SKM-1 (cell line): ENCODE measurements around the gene ACTRT2.

ENCODE experiments used
- DNase-seq: peaks from one replicate; lab custom pipeline; 2025; ENCODE audit not compliant: unreplicated experiment; lab: John Stamatoyannopoulos, UW

ACTRT2 gene

DNA sequence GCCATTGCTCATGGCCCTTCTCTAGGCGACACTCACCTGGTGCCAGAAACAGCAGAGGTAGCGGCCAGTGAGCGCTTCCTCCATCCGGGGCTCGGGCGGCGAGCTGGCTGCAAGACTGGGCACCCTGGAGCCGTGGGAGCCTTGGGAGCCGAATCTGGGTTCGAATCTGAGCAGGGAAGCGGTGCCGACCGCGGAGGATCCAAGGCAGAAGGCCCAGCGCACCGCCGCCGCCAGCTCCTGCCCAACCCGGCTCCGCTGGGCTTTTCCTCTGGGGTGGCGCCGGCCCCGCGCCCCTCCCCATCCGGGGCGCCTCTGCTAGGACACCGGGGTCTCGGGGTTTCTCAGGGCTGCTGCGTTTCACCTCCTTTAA is 46.0 kb downstream of the ACTRT2 start:
- DNase-seq, result no peak

DNA sequence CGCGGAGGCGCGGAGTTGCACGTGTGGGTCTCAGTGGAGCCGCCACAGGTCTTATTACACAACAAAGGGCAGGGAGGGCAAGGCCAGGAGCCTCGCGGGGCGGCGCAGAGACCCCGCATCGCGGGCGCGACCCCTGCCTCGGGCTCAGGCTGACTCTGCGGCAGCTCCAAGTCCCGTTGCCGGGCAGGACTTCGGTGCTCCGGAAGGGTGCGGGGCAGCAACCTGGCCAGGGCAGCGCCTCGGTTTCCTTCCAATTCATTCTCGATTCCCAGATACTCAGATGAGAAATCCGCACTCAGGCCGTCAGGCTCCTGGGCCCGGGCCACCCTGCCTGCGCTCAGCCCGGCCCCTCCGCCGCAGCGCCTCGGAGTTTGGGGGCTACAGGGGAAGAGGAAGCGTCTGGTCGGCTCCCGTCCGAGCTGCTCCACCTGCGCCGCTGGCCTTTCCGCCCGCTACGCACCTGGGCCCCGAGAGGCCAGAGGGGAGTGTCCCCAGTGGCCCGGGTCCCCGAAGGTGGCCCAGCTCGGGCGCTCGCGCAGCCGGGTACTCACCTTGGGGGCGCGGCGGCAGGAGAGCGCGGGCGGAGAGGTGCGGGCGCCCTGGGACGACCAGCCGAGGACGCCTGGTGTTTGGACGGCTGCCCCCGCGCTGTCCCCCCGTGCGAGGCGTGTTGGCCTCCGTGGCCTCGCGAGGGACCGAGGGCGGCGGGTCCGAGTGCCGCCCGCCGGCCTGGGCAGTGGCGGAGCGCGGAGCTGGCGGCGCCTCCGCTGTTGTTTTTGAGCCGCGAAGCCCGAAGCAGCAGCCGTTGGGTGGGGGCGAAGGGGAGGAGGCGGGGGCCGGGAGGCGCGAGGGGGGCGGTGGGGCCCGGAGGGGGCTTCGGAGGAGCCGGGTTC is 46.6 kb downstream of the ACTRT2 start:
- no peak for DNase-seq

DNA sequence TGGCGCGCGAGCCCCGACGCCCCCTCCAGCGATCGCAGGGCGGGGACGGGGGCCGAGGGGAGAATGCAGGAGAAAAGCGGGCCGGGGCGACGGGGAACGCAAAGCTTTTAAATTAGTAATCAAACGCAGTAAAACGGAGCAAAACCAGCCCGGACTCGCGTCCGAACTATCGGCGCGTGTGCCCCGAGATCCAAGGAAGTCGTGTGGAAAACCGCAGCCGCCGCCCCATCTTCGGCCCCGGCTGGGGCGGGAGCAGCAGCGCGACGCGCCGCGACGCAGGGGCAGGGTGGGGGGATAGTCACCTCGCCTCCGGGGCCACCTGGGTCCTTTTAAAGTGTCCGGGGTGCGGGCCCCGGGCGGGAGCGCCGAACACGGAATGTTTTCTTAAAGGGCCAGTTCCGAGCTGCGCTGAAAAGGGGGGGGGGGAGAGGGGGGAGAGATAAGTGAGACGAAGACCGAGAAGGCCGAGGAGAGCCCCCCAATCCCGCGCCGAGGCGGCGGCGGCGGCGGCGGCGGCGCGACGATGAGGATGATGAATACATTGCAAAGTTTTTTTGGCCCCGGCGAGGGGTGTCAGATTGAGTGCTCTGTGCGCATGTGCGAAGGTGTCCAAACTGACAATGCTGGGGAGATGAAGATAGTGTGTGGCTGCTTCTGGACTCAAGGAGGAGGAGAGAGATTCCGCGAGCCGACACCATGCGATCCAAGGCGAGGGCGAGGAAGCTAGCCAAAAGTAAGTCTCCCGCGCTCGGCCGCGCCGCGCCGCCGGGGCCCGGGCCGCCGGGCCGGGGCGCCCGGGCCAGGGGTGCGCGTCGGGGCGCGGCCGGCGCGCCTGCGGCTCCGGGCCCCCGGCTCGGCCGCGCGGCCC is 47.5 kb downstream of the ACTRT2 start, which contains the start of gene PRDM16:
TSS of gene PRDM16 (plus strand) at position 640 of the 868 bp plus-strand sequence. CDS start at position 697, 57 bp downstream.
- no peak for DNase-seq

DNA sequence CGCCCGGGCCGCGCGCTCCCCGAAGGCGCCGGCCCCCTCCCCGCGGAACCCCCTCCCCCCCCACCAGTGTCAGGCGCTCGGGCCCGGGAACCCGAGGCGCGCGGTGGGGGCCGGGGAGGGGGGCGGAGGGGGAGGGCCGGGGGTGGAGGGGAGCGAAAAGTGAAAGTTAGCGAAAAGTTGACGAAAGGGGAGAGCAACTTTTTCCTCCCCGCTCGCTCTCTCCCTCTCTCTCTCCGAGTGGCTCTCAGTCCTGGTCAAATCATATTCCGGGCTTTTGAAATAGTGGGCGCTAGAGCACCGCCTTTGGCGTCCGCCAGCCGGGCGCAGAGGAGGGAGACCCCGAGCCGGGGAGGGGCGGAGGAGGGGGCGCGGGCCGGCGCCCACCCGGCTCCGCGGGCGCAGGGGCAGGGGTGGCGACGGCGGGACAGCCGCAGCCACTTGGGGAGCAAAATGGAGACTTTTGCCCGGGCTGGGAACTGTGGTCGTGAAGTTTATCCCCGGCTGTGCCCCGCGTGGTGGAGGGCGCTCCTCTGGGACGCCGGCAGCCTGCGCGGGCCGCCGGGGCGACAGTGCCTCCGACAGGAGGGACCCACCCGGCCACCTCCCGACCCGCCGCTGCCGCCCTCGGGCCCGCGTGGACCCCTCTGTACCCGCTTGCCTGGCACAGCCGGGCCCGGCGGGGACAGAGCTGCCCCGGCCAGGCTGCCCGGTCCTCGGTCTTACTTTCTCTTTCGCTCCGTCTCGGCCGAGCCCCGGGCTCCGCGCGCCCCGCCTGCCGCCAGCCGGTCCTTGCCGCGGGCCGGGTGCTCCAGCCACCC is 48.4 kb downstream of the ACTRT2 start:
- DNase-seq, result no peak

DNA sequence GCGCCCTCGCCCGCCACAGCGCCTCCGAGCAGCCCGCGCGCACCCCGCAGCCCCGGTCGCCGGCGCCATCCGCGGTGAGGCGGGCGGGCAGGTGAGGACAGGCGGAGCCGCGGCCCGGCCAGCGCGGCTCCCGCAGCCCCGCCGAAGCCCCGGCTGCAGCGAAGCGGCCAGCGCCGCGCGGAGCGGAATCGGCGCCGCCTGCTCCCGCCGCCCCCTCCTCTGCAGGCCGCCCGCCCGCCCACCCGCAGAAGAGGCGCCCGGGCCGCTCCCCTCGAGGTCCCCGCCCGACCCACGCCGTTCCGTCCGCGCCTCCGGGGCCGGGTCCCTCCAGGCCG is 49.0 kb downstream of the ACTRT2 start:
- DNase-seq, result no peak

DNA sequence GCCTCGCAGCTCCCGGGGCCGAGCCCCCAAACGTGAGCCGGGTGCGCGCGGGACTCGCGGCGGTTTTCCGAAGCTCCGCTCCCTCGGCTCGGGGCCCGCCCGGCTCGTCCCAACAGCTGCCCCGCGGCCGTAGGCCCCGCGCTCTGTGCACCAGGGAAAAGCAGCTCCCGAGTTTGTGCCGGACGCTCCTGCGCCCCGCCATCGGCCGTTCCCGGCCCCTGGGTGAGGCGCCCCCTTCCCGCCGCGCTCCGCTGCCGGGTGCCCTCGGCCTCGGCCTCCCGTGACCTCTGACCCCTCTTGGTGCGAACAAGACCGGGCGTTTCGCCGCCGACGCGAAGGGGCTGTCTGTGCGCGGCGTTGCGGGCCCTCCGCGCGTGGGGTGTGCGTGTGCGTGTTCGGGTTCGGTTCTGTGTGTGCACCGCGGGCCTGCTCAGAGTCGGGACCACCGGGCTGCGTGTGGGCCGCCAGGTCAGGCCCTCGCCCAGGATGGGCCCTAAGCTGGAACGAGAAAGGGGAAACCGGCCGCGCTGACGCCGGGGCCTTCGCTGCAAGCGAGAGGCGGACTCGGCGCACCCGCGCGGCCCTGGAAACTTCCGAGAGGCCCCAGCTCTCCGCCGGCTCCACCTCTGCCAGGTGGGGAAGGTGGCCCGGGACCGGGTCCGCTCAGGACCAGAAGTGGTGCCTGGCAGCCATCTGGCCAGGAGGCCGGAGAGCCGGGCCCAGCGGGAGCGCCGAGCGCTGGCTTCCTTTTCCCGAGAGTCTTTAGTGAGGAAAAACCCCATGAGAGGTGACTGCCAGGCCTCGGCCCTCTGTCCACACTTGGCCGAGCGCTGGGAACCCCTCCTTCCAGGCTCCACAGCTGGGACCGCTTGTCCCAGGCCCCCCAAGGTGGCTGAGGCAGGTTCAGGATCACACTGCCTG is 49.6 kb downstream of the ACTRT2 start:
- no peak for DNase-seq

DNA sequence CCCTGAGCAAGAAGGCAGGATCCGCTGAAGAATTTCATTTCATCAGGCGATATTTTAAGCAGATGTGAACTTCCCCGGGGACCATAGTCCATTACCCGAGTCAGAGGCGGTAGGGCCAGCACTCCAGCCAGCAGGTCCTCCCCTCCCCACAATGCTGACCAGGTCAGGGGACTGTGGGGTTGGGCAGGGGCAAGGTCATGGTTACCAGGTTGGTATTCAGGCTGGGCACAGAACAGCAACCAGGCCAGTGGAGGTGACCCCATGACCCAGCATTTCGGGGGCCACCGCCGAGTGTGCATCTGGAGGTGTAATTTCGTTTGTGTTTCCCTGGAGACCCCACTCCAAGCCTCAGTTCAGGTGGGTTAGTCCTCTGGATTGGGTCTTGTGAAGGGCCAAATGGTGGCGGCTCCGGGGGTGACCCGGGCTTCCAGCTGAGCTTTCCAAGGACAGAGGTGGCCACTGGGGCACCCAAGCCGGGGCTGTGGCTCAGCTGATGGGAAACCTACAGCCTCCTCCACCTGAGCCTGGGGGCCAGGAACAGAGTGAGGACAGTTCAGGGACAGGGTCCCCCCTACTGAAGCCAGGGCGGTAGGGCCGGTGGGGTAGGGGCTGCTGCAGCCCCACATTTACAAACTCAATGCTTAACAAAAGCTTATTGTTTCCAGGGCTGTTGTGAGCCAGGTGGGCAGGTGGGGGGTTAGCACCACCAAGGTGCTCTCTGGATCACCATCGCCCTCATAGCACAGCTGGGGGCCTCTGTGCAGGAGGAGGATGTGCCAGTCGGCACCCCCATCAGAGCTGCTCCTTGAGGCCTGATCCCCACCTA is 50.5 kb downstream of the ACTRT2 start:
- DNase-seq, result no peak
